K562 (cell line): ENCODE data around the gene KCND3. TPM values are rescaled to one million over a fixed set of nuclear protein-coding genes. Genes with fewer than 3 reads are reported as not detected.

Experiments used
- ATAC-seq: fragments of 200-7000 bp; cut with Tn5 transposase; 3 replicates; pipeline ENCODE4 v1.9.1; 2020; ENCODE audit warnings: moderate library complexity
- BruUV-seq: library from RNA; stranded (reverse); fragments of 400-500 nt; replicated peaks from 2 replicates; lab custom pipeline; 2021; lab: Mats Ljungman, UMichigan
- CTCF ChIA-PET: fragments of 300-600 bp; formaldehyde crosslinking; extraction: SDS; loops from one replicate; lab custom pipeline; 2021; ENCODE audit warnings: low intra/inter-chr PET ratio; lab: Yijun Ruan, JAX
- POLR2A ChIA-PET: fragments of 300-600, 350-650 bp; sonication (Branson Sonifier 250); formaldehyde crosslinking; extraction: SDS; loops from one replicate; lab custom pipeline; 2021; ENCODE audit warnings: antibody characterized with exemption, inconsistent platforms; lab: Yijun Ruan, JAX
- DNase-seq, 4 experiments: peaks; one replicate each; pipeline versions ENCODE4 v3.0.0 to v3.0.0-alpha.2; 2011 to 2018; ENCODE audit warnings: low spot score in 3 of 4, mixed read lengths in 3 of 4; ENCODE audit errors: extremely low read depth in 1 of 4
- FAIRE-seq: peaks from 2 replicates; lab custom pipeline; 2011; peaks lifted over from hg19 to GRCh38; lab: Jason Lieb, UNC
- H2AFZ ChIP-seq: 2 replicates; pipeline ENCODE4 v1.6.0; 2011; ENCODE audit warnings: low read depth, low read length, control low read depth, inconsistent platforms
- H3K27ac ChIP-seq: fragments of 200-600 bp; 3 replicates; pipeline ENCODE4 v1.8.0; 2011; ENCODE audit warnings: low read depth, mild to moderate bottlenecking, control low read depth, inconsistent platforms, low read length, moderate library complexity, mixed read lengths; ENCODE audit errors: extremely low read depth
- H3K27me3 ChIP-seq, 2 experiments: fragments of 300-600 bp in 1 of 2; 2 replicates in 1 of 2; 3 replicates in 1 of 2; pipeline versions ENCODE4 v1.6.0 to v1.8.0; 2011; ENCODE audit warnings: inconsistent platforms in 2 of 2, low read length in 2 of 2, mild to moderate bottlenecking in 1 of 2, mixed read lengths in 1 of 2, moderate library complexity in 1 of 2; ENCODE audit not compliant: control insufficient read depth in 2 of 2, insufficient read depth in 2 of 2
- H3K36me3 ChIP-seq: fragments of 300-600 bp; 3 replicates; pipeline ENCODE4 v1.8.0; 2011; ENCODE audit warnings: mild to moderate bottlenecking, low read length, inconsistent platforms; ENCODE audit not compliant: control insufficient read depth, insufficient read depth
- H3K4me1 ChIP-seq, 2 experiments: fragments of 200-600 bp in 1 of 2; replicated peaks in 1 of 2; 2 replicates in 1 of 2; 3 replicates in 1 of 2; pipeline versions ENCODE4 v1.5.1 to v1.8.0; 2011; ENCODE audit warnings: inconsistent platforms in 2 of 2, low read length in 2 of 2, mild to moderate bottlenecking in 1 of 2, mixed read lengths in 1 of 2, moderate library complexity in 1 of 2; ENCODE audit not compliant: control insufficient read depth in 2 of 2, insufficient read depth in 2 of 2
- H3K4me2 ChIP-seq: 2 replicates; pipeline ENCODE4 v1.6.1; 2011; ENCODE audit warnings: low read length, control low read depth, inconsistent platforms, mixed read lengths; ENCODE audit not compliant: insufficient read depth
- H3K4me3 ChIP-seq: fragments of 200-600 bp; sonication (generic), shearing (Covaris generic); 2 replicates; pipeline ENCODE4 v1.5.1; 2016; ENCODE audit warnings: control low read depth, inconsistent platforms
- H3K79me2 ChIP-seq: fragments of 200-600 bp; 3 replicates; pipeline ENCODE4 v1.8.0; 2011; ENCODE audit warnings: low read length, inconsistent platforms; ENCODE audit not compliant: control insufficient read depth, insufficient read depth
- H3K9ac ChIP-seq, 2 experiments: 2 replicates each; pipeline versions ENCODE4 v1.6.0 to v1.6.1; 2011; ENCODE audit warnings: low read depth in 2 of 2, low read length in 2 of 2, control low read depth in 1 of 2, inconsistent platforms in 1 of 2, mild to moderate bottlenecking in 1 of 2, mixed read lengths in 1 of 2; ENCODE audit not compliant: insufficient read depth in 1 of 2
- H3K9me1 ChIP-seq: one replicate; pipeline ENCODE4 v1.6.0; 2011; ENCODE audit warnings: inconsistent platforms, mild to moderate bottlenecking, low read length, moderate library complexity; ENCODE audit not compliant: control insufficient read depth, insufficient read depth
- H3K9me3 ChIP-seq: replicated peaks from 2 replicates; pipeline ENCODE4 v1.5.1; 2011; ENCODE audit warnings: low read depth, low read length, inconsistent platforms; ENCODE audit not compliant: control insufficient read depth, insufficient read depth
- H4K20me1 ChIP-seq: replicated peaks from 2 replicates; pipeline ENCODE4 v1.6.1; 2011; ENCODE audit warnings: low read length, inconsistent platforms, mixed read lengths; ENCODE audit not compliant: control insufficient read depth, insufficient read depth
- ARID3A ChIP-seq: IDR thresholded peaks from 2 replicates; pipeline ENCODE4 v1.6.1; 2012; ENCODE audit warnings: low read depth, low read length, improper control_type of control experiment, borderline replicate concordance
- BRCA1 ChIP-seq, 2 experiments: fragments of 450-650 bp in 1 of 2; sonication (generic) in 1 of 2; formaldehyde crosslinking in 1 of 2; IDR thresholded peaks; 2 replicates each; pipeline versions ENCODE4 v1.5.0 to v1.6.1; 2017 to 2020; ENCODE audit warnings: mild to moderate bottlenecking in 1 of 2, missing genetic modification reagents in 1 of 2
- ETV6 ChIP-seq, 3 experiments: fragments of 150-350 bp in 1 of 3; sonication (generic) in 1 of 3; formaldehyde crosslinking in 1 of 3; IDR thresholded peaks; 2 replicates each; pipeline versions ENCODE4 v1.6.1 to v1.8.0; 2014 to 2022; ENCODE audit warnings: borderline replicate concordance in 2 of 3, low read depth in 2 of 3, antibody characterized with exemption in 1 of 3, low read length in 1 of 3, mild to moderate bottlenecking in 1 of 3, missing genetic modification reagents in 1 of 3
- HDAC6 ChIP-seq: IDR thresholded peaks from 2 replicates; pipeline ENCODE4 v1.6.1; 2012; ENCODE audit warnings: low read depth, mild to moderate bottlenecking, control low read depth, inconsistent platforms, low read length, moderate library complexity
- MBD2 ChIP-seq: sonication (generic); IDR thresholded peaks from 2 replicates; pipeline ENCODE4 v1.6.1; 2016; ENCODE audit warnings: low read depth, borderline replicate concordance
- NFE2 ChIP-seq: IDR thresholded peaks from 2 replicates; pipeline ENCODE4 v1.6.1; 2014; ENCODE audit warnings: antibody characterized with exemption, low read depth
- RAD51 ChIP-seq: fragments of 450-650 bp; IDR thresholded peaks from 2 replicates; pipeline ENCODE4 v1.7.1; 2016; ENCODE audit warnings: low read depth, mild to moderate bottlenecking, borderline replicate concordance
- TCFL5 ChIP-seq: fragments of 250-450 bp; sonication (Bioruptor Pico); conservative IDR thresholded peaks from 2 replicates; pipeline ENCODE4 v1.6.1; 2021; ENCODE audit warnings: mild to moderate bottlenecking, moderate library complexity, matching md5 sums
- ZNF133 ChIP-seq: fragments of 250-450 bp; sonication (Bioruptor Pico); IDR thresholded peaks from 2 replicates; pipeline ENCODE4 v1.4.0; 2020; ENCODE audit warnings: mild to moderate bottlenecking
- ZNF134 ChIP-seq: fragments of 250-450 bp; sonication (Bioruptor Pico); conservative IDR thresholded peaks from 2 replicates; pipeline ENCODE4 v1.4.0; 2020
- ZNF778 ChIP-seq: fragments of 450-650 bp; formaldehyde crosslinking; IDR thresholded peaks from 2 replicates; pipeline ENCODE4 v1.4.0; 2020; ENCODE audit warnings: mild to moderate bottlenecking, moderate library complexity
- WGBS: fragments of 100-300 bp; shearing (Covaris generic); methylation state at CpG from one replicate; pipeline ENCODE4 v1.1.6; 2016; ENCODE audit warnings: low coverage, mixed read lengths; ENCODE audit not compliant: insufficient coverage; ENCODE audit errors: missing lambda C conversion rate; 5-methylcytosine and 5-hydroxymethylcytosine counted together
- in situ Hi-C: fragments of 300-500 bp; cut with MboI; formaldehyde crosslinking; loops from 4 replicates; pipeline ENCODE4 v1.15.0; 2018; ENCODE audit warnings: inconsistent platforms, mixed read lengths
- intact Hi-C: fragments of 100-400 bp; cut with micrococcal nuclease; formaldehyde crosslinking; loops from 2 replicates; pipeline ENCODE4 v1.14.2; 2022
- polyA plus RNA-seq, 8 experiments: library from polyadenylated mRNA; depleted of rRNA in 4 of 8; stranded (reverse) in 5 of 8; unstranded in 3 of 8; fragments of >200 nt; fragmentation: Nextera tagmentation in 2 of 8; fragmentation: Illumina TruSeq in 1 of 8; extraction: Ambion mirVana in 2 of 8; extraction: Trizol in 1 of 8; gene quantifications; 2 replicates each; pipeline versions ENCODE4 v1.2.1 to v1.2.3, GENCODE V29; 2011 to 2014; ENCODE audit warnings: inconsistent platforms in 1 of 8, missing spikeins in 1 of 8
- total RNA-seq, 7 experiments: library from RNA; depleted of rRNA in 6 of 7; stranded (reverse); fragments of >200 nt in 6 of 7; fragmentation: Illumina TruSeq in 2 of 7; extraction: Trizol in 2 of 7; gene quantifications; 2 replicates each; pipeline versions ENCODE4 v1.2.1 to v1.2.3, GENCODE V29; 2011 to 2021; ENCODE audit warnings: low replicate concordance in 1 of 7
- TF ChIP-seq, protein P1 (sequence below): fragments of 450-650 bp; IDR thresholded peaks from 2 replicates; pipeline ENCODE4 v1.6.1; 2018; ENCODE audit warnings: mild to moderate bottlenecking, low read depth; ENCODE audit not compliant: partially characterized antibody
- TF ChIP-seq, protein P2 (sequence below), 2 experiments: fragments of 450-650 bp; IDR thresholded peaks; 2 replicates each; pipeline ENCODE4 v1.6.1; 2018; ENCODE audit warnings: mild to moderate bottlenecking in 2 of 2, low read depth in 1 of 2; ENCODE audit not compliant: partially characterized antibody in 2 of 2

KCND3 gene
- total and polyA plus RNA-seq, 9 of the 15 experiments (the other 6 are each of a cell fraction or from before 2014, with no cell fraction given), result not detected

DNA sequence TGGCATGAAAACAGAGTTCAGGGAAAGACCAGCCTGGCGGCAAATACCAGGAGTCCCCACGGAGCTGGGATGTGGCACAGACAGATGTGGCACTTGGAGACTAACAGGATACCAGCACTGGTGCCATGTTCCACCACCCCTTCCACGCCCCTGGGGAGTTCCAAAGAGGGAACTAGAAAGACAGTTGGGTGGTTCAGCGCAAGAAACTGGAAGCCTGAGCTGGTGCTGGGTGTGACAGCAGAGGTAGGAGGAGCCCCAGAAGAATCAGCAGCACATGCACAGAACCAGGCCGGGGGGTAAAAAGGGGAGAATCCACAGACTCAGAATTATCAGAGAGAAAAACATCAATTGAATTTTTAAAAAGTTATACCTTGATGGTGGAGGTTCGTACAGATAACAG is 211.4 kb downstream of the KCND3 start:
- no peak overlapping the region for H3K27ac ChIP-seq
- in situ Hi-C loops, result no loop called here
- no peak overlapping the region for H3K4me2 ChIP-seq
- H2AFZ ChIP-seq, result no peak overlapping the region
- no peak overlapping the region for H3K4me3 ChIP-seq
- no peaks in the 10 kb centered on the region for H3K9me3 ChIP-seq
- CTCF ChIA-PET, result no interaction called here
- no TSS peak for BruUV-seq
- H3K9ac ChIP-seq, result no peak overlapping the region
- TF ChIP-seq, protein P1, sequence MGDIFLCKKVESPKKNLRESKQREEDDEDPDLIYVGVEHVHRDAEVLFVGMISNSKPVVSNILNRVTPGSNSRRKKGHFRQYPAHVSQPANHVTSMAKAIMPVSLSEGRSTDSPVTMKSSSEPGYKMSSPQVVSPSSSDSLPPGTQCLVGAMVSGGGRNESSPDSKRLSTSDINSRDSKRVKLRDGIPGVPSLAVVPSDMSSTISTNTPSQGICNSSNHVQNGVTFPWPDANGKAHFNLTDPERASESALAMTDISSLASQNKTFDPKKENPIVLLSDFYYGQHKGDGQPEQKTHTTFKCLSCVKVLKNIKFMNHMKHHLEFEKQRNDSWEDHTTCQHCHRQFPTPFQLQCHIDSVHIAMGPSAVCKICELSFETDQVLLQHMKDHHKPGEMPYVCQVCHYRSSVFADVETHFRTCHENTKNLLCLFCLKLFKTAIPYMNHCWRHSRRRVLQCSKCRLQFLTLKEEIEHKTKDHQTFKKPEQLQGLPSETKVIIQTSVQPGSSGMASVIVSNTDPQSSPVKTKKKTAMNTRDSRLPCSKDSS, result no peak
- no peak for TF ChIP-seq ARID3A
- TF ChIP-seq MBD2, result no peak
- TF ChIP-seq TCFL5 (CRISPR knock-in tag), result no peak
- TF ChIP-seq ZNF134 (CRISPR knock-in tag), result no peak
- TF ChIP-seq, protein P2, sequence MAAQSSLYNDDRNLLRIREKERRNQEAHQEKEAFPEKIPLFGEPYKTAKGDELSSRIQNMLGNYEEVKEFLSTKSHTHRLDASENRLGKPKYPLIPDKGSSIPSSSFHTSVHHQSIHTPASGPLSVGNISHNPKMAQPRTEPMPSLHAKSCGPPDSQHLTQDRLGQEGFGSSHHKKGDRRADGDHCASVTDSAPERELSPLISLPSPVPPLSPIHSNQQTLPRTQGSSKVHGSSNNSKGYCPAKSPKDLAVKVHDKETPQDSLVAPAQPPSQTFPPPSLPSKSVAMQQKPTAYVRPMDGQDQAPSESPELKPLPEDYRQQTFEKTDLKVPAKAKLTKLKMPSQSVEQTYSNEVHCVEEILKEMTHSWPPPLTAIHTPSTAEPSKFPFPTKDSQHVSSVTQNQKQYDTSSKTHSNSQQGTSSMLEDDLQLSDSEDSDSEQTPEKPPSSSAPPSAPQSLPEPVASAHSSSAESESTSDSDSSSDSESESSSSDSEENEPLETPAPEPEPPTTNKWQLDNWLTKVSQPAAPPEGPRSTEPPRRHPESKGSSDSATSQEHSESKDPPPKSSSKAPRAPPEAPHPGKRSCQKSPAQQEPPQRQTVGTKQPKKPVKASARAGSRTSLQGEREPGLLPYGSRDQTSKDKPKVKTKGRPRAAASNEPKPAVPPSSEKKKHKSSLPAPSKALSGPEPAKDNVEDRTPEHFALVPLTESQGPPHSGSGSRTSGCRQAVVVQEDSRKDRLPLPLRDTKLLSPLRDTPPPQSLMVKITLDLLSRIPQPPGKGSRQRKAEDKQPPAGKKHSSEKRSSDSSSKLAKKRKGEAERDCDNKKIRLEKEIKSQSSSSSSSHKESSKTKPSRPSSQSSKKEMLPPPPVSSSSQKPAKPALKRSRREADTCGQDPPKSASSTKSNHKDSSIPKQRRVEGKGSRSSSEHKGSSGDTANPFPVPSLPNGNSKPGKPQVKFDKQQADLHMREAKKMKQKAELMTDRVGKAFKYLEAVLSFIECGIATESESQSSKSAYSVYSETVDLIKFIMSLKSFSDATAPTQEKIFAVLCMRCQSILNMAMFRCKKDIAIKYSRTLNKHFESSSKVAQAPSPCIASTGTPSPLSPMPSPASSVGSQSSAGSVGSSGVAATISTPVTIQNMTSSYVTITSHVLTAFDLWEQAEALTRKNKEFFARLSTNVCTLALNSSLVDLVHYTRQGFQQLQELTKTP (IDR thresholded peaks at IDR 0.05; ENCODE audit: low read depth in 1 of 2, partially characterized antibody in 2 of 2), result no peak
- TF ChIP-seq ETV6 (IDR thresholded peaks at IDR 0.05; ENCODE audit: borderline replicate concordance in 1 of 2, low read depth in 2 of 2, low read length in 1 of 2), result no peak
- no peak for TF ChIP-seq ETV6 (CRISPR knock-in tag; IDR thresholded peaks at IDR 0.05; ENCODE audit: borderline replicate concordance)
- no peak for TF ChIP-seq ZNF133 (CRISPR knock-in tag)
- TF ChIP-seq BRCA1 (IDR thresholded peaks at IDR 0.05), result no peak
- TF ChIP-seq BRCA1 (CRISPR knock-in tag; IDR thresholded peaks at IDR 0.05), result no peak
- no peak for TF ChIP-seq ZNF778
- no peak for TF ChIP-seq RAD51
- no peak for TF ChIP-seq NFE2
- no peak for TF ChIP-seq HDAC6
- TF ChIP-seq, all 486 proteins: peak for 0
- Histone ChIP-seq H3K4me1 (no peaks in the 10 kb centered on the region), H3K9me1 (no peaks in the 10 kb centered on the region), H3K36me3 (no peaks in the 10 kb centered on the region), H3K79me2 (no peaks in the 10 kb centered on the region), H3K27me3 (peaks cover 19 to 30% of the 10 kb centered on the region in 2 experiments; a peak in 4 of 5 replicates), H4K20me1 (no peaks in the 10 kb centered on the region)
- DNase-seq (no peak), FAIRE-seq (no peak), ATAC-seq (no peak; the same call in 2 of the 3 replicates)
- WGBS, result 2% methylated on average over 6 of the region's 6 CpGs
- intact Hi-C loops, result no loop called here
- POLR2A ChIA-PET, result interaction anchor here (0.6 to 0.9 kb wide), 3 partner anchors 9 to 1472 kb away, joined by 3 read pairs; no protein-coding TSS in a partner anchor
